ENCODE data around the gene PRPS1.
"Not testable (repeated sequence)": the region's sequence is repeated elsewhere in the genome, so short reads cannot be mapped to it uniquely, and the experiment has no call there.

PRPS1 gene

GRCh38 chrX:107630031-107630689, 1.9 kb downstream of the PRPS1 start:
- no peak for DNase-seq (ENCODE audit: low read depth)

- no peak for DNase-seq (ENCODE audit: low read depth)
These were observed 4.0 kb downstream of the PRPS1 start for GRCh38 chrX:107632346-107632745.

GRCh38 chrX:107646735-107647134, 18.4 kb downstream of the PRPS1 start:
- DNase-seq (ENCODE audit: low read depth): no peak

- no peak for DNase-seq (ENCODE audit: low read depth)
These were observed 20.0 kb downstream of the PRPS1 start for GRCh38 chrX:107648332-107648731.

GRCh38 chrX:107654566-107654871, 26.2 kb downstream of the PRPS1 start:
- no peak for DNase-seq (ENCODE audit: low read depth)

- peak; percentile 90 for DNase-seq (ENCODE audit: low read depth)
These were observed 26.8 kb downstream of the PRPS1 start for GRCh38 chrX:107654872-107655761.

GRCh38 chrX:107656978-107657377, 28.7 kb downstream of the PRPS1 start:
- DNase-seq (ENCODE audit: low read depth): no peak

DNA sequence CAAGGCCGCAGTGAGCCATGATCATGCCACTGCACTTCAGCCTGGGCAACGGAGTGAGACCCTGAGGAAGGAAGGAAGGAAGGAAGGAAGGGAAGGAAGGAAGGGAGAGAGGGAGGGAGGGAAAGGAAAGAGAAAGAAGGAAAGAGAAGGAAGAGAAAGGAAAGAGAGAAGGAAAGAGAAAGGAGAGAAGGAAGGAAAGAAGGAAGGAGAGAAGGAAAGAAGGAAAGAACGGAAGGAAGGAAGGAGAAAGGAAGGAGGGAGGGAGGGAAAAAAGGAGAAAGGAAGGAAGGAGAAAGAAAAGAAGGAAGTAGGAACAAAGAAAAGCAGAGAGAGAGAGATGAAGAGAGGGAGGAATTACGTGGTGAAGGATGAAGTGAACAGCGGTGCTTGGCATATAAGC, 30.4 kb downstream of the PRPS1 start:
- no peak for DNase-seq (ENCODE audit: low read depth)

DNA sequence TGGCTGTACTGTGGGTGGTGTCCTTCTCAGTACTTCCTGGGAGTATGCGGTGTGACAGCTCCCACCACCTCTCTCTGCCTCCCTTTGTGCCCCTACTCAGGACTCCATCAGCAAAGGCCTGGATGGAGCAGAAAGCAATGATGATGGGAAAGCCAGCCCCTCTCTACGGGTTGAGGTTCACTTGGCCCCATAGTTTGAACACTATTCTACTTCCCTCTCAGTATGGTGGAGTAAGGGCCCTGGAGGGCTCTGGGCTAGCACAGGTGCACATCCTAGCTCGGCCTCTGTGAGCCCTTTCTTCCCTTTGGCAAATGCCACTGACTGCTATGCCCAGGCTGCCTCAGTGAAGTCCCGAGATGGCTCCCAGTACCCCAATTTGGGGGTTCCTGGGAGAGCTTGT, 31.0 kb downstream of the PRPS1 start:
- no peak for DNase-seq (ENCODE audit: low read depth)

DNA sequence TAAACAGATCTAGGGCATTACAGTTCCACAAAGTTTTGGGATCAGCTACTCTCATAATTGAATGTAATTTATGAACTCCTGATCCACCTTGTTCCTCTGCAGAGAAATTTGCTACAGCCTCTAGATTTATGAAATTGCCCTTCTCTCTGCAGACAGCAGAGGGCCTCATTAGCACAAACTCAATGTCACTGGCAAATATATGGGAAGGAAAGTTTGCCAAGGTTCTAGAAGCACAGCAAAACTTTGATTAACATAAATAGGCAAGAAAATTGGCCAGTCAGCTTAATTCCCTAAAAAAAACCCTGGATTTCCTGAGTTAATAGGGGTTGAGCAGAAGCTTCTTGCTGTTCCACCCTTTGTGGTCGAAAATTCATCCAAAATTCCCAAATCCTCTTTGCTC, 31.5 kb downstream of the PRPS1 start:
- peak; percentile 50 for DNase-seq (ENCODE audit: low read depth)

- DNase-seq (ENCODE audit: low read depth): no peak
These were observed 33.8 kb downstream of the PRPS1 start for GRCh38 chrX:107662145-107662544.

DNA sequence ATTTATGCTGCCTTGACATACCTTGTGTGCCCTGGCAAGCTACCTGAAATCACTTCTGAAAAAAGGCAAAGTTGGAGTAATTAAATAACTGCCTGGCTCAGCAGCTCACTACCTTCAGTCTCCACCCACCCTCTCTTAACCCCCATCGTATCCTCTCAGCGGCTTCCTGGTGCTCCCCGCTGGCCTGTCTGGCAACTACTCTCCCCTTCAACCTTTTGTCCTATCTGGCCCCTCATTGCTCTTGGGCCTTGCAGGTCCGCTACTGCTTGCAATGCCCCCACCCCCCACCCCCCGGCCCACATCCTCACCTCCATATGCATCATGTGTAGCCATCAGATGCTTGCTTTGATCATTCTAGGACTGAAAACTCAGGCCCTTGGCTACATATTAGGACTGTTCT, 34.5 kb downstream of the PRPS1 start:
- no peak for DNase-seq (ENCODE audit: low read depth)

DNA sequence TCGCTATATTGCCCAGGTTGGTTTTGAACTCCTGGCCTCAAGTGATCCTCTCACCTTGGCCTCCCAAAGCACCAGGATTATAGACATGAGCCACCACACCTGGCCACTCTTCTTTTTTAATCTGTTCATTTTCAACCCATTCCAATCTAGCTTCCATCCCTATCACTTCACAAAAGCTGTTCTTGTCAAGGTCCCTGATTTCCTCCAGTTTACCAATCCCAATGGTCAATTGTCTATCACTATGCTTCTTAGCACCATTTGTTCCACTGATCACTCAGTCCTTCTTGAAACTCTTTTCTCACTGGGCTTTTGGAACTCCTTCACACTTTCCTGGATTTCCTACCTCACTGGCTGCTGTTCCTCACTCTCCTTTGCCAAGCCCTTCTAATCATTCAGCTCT, 38.6 kb downstream of the PRPS1 start:
- no peak for DNase-seq (ENCODE audit: low read depth)

DNA sequence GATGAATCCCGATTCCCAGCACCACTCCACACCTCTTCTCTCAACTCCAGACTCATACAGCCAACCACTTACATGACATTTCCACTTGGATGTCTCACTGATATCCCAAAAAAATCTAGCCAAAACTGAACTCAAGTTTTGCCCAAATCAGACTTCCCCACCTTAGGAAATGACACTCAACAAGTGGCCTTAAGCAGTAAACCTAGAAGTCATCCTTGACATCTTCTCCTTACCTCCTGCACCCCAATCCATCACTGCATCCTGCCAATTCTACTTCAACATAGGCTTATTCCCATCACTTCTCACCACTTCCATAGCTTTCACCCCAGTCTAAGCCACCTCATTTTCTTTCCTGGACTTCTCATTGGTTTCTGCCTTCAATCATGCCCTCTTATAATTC, 39.1 kb downstream of the PRPS1 start:
- no peak for DNase-seq (ENCODE audit: low read depth)

GRCh38 chrX:107668710-107669109, 40.4 kb downstream of the PRPS1 start:
- DNase-seq (ENCODE audit: low read depth): not testable (repeated sequence)

- DNase-seq (ENCODE audit: low read depth): no peak
These were observed 41.0 kb downstream of the PRPS1 start for GRCh38 chrX:107669261-107669660.

DNA sequence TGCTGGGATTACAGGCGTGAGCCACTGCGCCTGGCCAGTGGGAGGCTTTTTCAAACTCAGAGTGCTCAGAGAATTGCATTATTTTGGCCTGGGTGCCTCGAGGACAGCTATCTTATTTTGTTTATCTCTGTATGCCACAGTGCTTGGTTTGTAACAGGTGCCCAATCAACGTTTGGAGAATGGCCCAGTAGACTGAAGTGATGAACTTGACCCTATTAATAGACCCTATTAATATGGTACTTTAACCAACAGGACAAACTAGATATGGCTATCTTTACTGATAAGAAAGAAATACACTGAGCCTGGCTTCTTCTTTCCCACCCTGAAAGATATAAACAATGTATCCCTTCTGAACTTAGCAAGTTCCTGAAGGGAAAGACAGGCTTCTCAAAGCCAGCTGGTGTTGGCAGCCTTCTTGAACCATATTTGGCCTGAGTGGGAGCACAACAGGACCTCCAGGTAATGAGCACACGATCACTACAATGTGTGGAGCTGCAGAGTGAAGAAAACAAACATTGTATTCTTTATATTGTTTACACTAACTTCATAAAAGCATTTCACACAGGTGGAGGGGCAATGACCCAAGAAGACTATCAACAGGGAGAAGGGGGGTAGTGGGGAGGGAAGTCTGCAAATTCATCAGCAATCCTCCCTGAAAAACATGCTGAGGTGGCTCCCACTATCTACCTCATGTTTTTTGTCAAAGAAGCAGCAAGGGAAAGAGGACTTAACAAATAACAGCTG, 41.7 kb downstream of the PRPS1 start:
- DNase-seq (ENCODE audit: low read depth): no peak

- not testable (repeated sequence) for DNase-seq (ENCODE audit: low read depth)
These were observed 42.9 kb downstream of the PRPS1 start for GRCh38 chrX:107671256-107671655.

DNA sequence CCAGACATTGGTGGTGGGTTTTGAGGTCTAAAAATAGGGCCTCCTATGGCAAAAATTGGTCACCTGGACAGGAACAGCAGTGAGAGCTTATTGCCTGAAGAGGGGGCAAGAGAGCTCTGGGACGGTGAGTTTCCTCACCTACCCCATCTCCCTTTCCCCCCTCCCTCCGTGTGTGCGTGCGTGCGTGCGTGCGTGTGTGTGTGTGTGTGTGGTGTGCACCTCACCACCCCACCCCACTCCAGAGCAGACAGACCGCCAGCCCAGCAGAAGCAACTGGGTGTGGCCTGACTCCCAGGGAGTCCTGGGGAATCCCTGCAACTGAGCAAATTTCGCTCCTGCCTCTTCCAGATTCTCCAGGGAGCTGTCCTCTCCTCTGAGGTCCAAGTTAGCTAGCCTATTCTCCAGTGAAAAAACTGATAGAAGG, 44.7 kb downstream of the PRPS1 start:
- DNase-seq (ENCODE audit: low read depth): peak; percentile 89

DNA sequence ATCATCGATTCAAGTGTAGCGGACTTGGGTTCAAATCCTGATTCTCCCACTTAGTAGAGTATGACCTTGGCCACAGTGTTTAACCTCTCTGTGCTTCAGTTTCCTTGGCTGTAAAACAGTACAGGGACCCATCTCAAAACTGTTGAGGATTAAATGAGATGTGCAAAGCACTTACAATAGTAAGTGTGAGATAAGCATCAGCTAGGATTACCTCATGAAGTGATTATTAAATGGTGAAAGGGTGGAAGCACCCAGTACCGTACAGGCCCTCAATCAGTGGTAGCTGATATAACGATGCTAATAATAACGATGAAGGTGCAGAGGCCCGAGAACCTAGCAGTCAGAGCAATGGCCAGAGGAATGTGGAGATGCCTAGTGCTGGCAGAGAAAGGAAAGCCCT, 45.1 kb downstream of the PRPS1 start:
- DNase-seq (ENCODE audit: low read depth): no peak

DNA sequence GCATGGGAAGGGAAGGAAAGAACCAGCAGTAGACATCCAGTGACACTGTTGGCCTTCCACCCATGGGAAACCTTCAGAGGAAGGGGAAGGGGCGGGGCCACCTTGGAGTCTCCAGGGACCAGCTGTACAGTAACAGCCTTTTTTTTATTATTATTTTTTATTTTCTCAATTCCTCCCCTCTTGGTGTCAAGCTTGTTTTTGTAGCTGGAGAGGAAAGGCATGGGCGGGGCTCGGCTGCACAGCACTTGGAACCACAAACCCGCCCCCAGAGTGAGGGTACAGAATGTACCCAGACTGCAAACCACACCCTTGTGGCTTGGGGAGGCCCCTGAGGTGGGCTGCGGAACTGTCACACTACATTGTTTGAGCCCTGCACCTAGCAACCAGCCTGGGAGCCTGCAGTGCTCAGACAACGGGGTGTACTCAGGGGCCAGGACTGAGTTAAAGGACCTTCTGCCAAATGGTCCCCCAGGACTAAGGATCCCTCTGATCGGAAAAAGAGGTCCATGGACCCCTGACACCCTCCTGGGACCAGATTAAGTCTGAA, 45.7 kb downstream of the PRPS1 start:
- peak; percentile 93 for DNase-seq (ENCODE audit: low read depth)

GRCh38 chrX:107674480-107675364, 46.4 kb downstream of the PRPS1 start:
- DNase-seq (ENCODE audit: low read depth): peak; percentile 88
